Left forelimb (tissue), 1 donor: ENCODE measurements around the gene CRYGS.
A peak's percentile ranks its signal among the peaks of the same experiment; 100 is the strongest.
"Not testable (repeated sequence)": the region's sequence is repeated elsewhere in the genome, so short reads cannot be mapped to it uniquely, and the experiment has no call there.

Experiments used
- DNase-seq: peaks from one replicate; pipeline ENCODE4 v3.0.0-alpha.2; 2018; ENCODE audit warnings: low spot score

CRYGS gene

GRCh38 chr3:186544281-186544680 lies at the start of gene CRYGS:
Gene CRYGS, minus strand, starts transcription at chr3:186544380. Its CDS starts 54 bp downstream, at chr3:186544326.
- DNase-seq: no peak

- no peak for DNase-seq
Measured at GRCh38 chr3:186593862-186594261, 49.7 kb upstream of the CRYGS start.

DNA sequence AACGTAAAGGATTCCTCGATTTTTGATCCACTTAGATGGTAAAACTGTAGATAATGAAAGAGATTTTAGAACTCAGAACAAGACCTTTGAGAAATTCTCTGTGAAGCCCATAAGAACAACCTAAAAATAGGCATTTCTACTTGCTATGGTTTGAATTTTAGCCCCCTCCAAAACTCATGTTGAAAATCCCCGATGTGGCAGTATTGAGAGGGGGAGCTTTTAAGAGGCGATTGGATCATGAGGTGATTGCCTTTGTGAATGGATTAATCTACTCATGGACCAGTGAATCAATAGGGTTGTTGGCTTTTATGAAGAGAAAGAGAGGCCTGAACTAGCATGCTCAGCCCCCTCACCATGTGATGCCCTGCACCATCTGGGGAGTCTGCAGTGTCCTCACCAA lies 48.5 kb upstream of the CRYGS start:
- DNase-seq: no peak

DNA sequence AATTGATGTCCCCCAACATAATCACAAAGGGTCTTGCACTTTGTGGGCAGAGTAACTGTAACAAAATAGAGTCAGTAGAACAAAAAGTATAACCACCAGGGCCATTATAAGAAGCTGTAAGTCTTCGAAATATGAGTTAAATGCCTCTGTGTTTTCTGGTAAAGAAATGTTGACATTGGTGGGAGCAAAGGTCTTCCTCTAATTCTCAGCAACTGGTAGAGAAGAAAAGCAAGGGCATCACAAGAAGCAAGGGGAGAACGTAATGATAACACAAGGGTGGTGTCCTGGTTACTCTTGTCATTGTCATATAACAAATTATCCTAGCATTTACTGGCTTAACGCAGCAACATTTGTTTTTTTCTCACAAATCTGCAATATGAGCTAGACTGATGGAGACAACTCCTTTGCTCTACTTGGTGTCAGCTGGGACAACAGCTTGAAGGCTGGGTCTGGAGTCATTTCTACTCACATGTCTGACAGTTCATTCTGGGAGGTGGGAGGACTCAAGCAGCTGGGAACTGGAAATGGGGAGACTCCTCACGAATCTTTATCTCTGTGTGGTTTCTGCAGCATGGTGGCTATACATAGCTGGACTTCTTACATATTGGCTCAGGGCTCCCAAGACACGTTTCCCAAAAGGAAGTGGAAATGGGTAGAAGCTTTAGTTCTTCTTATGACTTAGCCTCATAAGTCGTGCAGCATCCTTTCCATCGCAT lies 46.6 kb upstream of the CRYGS start:
- no peak for DNase-seq

GRCh38 chr3:186589856-186590579 lies 45.8 kb upstream of the CRYGS start:
- no peak for DNase-seq

GRCh38 chr3:186589121-186589520 lies 44.9 kb upstream of the CRYGS start:
- no peak for DNase-seq

DNA sequence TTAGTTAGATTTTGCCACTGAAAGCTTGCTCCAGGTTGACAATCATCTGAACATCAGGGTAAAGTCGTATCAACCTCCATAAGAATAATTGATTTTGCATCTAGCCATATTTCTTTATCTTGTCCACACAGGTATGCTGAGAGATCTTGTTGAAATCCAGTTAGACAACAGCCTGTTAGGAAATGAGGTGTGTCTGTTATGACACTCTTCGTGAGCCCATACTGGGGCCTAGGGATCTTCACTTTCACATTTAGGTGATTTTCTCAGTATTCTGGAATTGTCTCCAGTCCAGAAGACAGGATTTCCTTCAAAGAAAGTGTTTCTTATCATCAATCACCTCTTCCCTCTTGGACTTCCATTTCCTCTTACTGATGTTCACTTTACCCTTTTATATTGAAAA lies 44.5 kb upstream of the CRYGS start:
- DNase-seq: no peak

DNA sequence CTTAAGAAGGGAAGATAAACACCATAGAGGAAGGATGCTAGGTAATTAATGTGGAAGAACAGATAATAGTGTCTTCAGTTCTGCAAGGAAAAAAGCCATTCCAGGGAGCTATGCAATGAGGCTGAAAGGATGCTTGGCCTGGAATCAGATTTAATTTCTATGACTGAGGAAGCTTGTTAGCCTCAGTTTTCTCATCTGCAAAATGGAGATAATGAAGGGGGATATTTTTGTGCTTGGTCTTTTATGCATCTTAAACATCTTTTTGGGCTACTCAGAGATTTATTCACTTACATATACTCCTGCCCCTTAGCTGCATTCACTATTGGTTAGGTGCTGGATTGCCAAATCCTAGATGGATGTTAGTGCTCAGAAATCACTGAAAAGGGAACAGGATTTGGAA lies 43.0 kb upstream of the CRYGS start:
- no peak for DNase-seq

GRCh38 chr3:186586245-186586644 lies 42.1 kb upstream of the CRYGS start:
- not testable (repeated sequence) for DNase-seq

- no peak for DNase-seq
Measured at GRCh38 chr3:186583831-186584230, 39.7 kb upstream of the CRYGS start.

GRCh38 chr3:186582541-186582940 lies 38.4 kb upstream of the CRYGS start:
- DNase-seq: no peak

- no peak for DNase-seq
Measured at GRCh38 chr3:186580785-186581184, 36.6 kb upstream of the CRYGS start.

DNA sequence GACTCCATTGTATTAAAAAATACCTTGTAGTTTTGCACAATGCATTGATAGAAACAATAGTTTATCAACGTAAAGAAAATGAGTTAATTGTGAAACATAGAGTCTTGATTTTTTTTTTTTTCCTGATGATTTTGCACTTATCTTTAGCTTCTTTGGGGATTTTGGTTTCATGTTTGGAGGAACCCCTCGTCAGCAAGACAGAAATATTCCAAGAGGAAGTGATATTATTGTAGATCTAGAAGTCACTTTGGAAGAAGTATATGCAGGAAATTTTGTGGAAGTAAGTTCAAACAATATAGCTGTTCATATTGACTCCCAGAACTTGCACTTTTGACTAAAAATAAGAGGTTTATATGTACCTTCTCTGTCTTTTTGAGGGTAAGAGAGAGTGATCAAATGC lies 33.3 kb upstream of the CRYGS start:
- DNase-seq: no peak

DNA sequence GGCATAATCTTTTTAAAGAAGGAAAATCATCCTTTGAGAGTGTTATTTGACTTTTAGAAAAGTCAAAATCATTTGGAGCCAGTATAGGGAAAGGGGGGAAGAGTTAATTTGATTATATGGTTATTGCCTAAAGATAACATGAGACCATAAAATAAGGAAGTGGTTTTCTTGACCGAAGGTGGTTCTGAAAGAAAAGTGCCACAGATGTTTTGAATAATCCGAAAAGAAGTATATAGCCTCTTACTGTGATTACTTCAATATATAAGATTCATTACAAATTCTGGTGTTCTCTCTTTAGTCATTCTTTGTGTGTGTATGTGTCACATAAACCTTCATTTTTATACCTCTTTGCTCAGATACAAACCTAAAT lies 27.4 kb upstream of the CRYGS start:
- no peak for DNase-seq

- DNase-seq: no peak
Measured at GRCh38 chr3:186570941-186571643, 26.9 kb upstream of the CRYGS start.

DNA sequence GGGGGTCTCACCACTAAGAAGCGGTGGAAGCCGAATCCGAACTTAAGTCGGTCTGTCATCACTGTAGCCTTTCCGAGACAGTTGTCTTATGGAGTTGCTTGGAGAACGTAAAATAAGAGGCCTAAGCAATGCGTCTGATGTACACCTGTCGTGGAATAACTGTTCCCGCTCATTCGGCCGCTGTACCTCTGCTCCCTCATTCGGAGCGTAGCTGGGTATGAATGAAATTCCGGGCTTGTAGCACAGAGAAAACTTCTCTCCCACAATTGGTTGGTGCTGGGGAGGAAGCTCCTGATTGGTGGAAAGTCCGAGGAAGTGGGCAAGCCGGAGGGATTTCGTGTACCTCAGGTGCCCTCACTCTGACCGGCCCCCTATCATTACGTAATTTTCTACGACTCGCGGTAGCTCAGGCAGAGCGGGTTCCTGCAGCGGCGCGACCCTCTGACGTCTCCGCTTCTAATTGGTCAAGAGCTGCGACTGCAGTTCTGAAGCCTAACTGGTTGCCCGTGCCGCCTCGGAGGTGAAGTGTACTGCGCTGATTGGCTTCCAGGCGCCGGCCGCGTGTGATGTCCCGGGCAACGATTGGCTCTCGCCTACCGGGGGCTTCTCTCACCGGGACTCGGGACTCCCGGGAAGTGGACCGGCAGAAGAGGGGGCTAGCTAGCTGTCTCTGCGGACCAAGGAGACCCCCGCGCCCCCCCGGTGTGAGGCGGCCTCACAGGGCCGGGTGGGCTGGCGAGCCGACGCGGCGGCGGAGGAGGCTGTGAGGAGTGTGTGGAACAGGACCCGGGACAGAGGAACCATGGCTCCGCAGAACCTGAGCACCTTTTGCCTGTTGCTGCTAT lies 26.1 kb upstream of the CRYGS start, which contains the start of gene DNAJB11:
Gene DNAJB11 (plus strand): TSS at position 625 of the 845 bp plus-strand sequence. CDS start 178 bp downstream, at position 803.
- DNase-seq: peak; percentile 99

GRCh38 chr3:186569779-186570095 lies 25.6 kb upstream of the CRYGS start:
- DNase-seq: no peak

- DNase-seq: not testable (repeated sequence)
Measured at GRCh38 chr3:186569361-186569760, 25.2 kb upstream of the CRYGS start.

DNA sequence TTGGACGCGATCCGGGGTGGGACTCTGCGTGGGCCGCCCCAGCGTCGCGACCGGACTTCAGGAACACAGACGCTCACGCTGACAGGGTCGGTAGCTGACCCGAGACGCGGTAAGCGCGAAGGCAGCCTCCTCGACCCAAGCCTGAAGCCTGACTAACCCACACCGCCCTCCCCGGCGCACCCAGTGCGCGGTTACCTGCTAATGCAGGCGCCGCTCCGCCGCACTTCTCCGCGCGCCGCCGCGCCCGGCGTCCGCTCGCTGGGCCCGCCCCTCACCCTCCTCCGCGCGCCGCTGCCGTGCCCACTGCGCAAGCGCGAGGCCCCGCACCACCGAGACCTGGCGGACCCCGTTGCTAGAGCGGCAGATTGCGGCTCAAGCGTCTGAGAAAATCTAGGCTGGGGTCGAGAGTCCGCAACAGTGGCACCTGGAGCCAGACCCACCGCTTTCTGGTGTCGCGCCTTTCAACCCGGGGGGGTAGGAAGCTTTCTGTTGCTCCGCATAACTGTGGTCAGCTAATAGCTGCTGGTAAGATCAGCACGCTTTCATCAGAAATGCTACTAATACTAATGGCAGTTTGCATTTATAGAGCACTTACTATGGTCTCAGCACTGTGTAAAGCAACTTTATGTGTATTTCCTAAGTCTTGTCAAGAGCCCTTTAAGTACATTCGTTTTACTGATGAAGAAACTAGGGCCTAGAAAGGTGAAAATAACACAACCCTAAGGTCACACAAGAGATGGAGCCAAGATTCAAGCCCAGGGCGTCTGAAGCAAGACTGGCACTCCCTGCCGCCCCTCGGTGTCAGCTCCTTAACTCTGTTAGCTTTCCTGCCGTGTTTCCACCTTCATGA lies 23.1 kb upstream of the CRYGS start, which contains the start of gene TBCCD1:
Gene TBCCD1 (minus strand): TSS at position 268 of the 850 bp plus-strand sequence. CDS start 3,010 bp downstream, outside the sequence.
- DNase-seq: peak; percentile 98

GRCh38 chr3:186566772-186567071 lies 22.5 kb upstream of the CRYGS start:
- DNase-seq: no peak

- DNase-seq: no peak
Measured at GRCh38 chr3:186564586-186564985, 20.4 kb upstream of the CRYGS start.
